ENCODE data around the gene PABPN1.

The PABPN1 gene

DNA sequence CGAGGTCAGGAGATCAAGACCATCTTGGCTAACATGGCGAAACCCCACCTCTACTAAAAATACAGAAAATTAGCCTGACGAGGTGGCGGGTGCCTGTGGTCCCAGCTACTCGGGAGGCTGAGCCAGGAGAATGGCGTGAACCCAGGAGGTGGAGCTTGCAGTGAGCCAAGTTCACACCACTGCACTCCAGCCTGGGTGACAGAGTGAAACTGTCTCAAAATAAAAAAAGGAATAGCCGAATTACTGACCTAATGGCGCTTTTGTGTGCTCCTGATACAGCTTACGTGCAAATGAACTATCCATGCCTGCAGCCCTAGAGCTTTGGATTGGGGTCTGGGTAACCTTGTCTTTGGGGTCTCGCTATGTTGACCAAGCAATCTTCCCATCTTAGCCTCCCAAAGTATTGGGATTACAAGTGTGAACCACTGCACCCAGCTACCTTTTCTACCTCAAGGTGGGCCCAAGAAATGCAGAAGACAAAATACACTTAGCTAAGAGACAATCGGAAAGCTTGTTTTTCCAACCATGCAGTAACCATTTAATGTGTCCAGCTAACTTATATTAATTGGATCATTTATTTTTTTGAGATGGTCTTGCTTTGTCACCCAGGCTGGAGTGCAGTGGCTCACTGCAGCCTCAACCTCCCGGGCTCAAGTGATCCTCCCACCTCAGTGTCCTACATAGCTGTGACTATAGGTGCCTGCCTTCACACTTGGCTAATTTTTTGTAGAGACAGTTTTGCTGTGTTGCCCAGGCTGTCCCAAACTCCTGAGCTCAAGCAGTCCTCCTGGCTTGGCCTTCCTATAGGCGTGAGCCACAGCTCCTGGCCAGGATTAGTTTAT, 5.5 kb downstream of the PABPN1 start:
- no peak for DNase-seq

DNA sequence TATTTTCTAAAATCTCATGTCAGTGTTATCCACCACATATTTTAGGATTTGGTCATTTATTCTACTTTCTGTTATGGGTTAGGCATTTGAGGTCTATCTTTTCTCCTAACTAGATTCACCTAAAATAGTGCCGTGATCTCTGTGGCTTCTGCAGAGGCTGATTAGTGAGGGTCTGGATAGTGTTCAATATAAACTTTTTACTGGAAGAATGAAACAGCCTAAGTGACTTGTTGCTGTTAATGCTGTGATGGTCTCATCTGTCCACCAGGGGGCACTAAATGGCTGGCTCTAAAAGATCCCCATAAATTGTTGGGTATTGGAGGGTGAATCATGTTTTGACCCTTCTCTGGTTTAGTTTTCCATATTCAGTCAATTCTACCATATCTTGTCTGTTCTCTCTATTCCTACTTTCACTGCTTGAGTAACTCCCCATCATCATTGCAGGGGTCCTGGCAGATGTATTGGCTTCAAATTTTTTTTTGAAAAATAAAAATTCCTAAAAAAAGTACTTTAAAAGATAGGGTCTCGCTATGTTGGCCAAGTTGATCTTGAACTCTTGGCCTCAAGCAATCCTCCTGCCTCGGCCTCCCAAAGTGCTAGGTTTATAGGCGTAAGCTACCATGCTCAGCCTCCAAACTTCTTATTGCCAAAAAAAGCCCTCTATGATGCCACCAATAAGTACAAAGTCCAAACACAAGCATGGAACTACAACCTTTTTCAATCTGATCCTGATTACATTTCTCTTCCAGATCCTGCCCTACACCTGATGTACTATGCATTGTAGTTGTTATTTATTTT, 6.9 kb downstream of the PABPN1 start:
- DNase-seq: peak in 1 of 2 experiments; percentile 67

DNA sequence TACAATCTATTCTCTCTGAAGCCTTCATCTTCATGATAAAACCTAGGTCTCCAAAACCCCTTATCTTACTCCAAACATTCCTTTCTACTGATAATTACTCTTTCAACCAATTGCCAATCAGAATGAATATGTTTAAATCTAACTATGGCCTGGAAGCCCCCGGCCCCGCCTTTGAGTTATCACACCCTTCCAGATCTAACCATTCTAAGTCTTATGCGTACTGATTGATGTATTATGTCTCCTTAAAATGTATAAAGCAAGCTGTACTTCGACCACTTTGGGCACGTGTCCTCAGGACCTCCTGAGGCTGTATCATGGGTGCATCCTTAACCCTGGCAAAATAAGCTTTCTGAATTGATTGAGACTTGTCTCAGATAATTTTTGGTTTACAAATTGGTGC, 14.4 kb downstream of the PABPN1 start:
- DNase-seq: no peak

DNA sequence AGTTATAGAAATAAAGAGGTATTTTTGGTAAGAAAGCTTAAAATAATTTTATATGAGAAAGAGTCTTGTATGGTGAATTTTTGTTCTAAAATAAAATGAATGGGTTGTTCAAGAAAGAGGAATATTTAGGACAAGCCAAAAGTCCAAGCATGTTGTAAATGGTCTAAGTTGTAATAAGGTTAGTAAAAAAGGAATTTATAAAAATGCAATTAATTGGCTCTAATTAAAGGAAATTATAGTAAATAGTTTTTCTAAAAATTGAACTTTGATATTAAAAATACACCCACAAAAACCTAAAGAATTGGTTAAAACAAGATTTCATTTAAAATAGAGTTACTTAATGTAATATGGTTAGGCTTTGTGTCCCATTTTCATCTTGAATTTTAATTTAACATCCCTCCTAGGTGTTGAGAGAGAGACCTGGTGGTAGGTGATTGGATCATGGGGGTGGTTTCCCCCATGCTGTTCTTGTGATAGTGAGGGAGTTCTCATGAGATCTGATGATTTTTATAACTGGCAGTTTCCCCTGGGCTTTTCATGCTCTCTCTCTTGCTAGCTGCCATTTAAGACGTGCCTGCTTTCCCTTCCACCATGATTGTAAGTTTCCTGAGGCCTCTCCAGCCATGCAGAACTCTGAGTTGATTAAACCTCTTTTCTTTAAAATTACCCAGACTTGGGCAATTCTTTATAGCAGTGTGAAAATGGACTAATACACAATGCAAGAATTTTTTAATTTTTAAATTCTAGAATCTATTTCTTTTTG, 18.4 kb downstream of the PABPN1 start:
- peak in 1 of 2 experiments; percentile 15 for DNase-seq

DNA sequence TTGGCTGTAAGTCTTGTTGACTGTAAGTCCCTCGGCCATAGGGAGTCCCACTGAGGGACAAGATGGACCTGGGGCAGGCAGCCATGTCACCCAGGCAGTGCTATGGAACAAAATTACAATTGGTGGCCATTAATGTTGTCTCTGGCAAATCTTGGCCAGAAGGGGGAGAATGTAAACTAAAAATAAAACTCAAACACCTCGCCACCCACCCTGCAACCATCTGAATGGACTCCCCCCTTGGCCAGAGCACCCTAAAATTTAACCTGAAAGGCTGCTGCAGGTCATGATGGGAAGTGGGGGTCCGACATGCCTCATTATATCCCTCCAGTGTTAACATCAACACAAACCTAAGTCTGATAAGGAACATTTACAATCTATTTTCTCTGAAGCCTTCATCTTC, 23.2 kb downstream of the PABPN1 start:
- no peak for DNase-seq

DNA sequence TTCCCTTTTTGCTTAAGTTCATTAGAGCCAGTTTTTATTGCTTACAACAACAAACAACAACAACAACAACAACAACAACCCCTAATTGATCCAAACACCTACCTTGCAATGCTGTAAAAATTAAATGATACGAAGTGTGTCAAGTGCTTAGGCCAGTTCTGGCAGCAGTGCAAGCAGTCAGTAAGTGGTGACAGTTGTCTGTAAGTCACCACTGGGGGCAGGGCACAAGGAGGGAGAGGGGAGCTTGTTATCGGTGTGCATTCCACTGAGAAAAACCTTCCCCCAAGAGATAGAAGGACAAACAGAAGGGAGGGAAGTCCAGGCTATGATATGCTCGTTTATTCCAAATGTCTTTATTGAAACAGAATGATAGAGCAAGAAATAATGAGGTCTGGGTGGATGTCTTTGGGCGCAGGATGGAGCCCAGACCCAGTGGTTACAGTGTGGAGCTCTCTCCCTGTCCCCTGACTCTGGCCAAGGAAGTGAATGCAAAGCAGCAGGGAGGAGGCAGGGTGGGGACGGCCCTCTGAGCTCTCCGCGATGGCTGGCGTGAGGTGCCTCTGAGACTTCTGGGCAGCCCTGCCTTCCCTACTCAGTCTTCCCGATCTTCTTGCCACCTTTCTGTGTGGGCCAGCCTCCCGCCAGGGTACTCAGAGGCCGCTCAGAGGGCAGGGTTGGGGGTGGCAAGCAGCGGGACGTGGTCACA, 24.9 kb downstream of the PABPN1 start:
- DNase-seq: no peak

DNA sequence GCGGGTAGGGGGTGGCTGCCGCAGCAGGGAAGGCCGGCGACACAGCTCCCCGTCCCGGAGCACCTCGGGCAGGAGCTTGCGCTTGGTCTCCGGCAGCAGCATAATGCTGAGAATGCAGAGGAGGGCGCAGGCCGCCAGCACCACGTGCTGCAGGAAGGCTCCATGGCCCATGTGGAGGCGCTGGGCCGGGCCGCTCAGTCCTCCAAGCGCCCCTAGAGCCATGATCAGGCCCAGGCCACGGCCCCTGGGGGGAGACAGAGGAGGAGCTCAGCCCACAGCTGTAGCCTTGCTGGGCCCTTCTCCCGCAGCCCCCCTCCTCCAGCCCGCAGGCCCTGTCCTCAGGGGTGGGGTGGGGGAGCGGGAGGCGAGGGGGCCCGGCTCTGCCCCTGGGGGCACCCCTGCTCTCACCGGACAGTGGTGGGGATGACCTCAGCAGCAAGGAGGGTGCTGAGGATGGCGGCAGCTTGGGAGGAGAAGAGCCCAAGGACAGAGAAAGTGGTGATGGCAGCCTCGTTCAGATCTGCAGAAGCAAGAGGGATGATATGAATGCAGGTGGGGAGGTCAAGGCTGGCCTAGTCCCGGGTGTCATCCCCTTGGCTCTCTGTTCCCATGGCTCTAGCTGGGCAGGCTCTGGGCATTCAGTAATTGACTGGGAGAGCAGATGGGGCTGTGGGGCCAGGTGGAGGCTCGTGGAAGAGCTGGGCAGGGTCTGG, 25.6 kb downstream of the PABPN1 start:
- no peak for DNase-seq

DNA sequence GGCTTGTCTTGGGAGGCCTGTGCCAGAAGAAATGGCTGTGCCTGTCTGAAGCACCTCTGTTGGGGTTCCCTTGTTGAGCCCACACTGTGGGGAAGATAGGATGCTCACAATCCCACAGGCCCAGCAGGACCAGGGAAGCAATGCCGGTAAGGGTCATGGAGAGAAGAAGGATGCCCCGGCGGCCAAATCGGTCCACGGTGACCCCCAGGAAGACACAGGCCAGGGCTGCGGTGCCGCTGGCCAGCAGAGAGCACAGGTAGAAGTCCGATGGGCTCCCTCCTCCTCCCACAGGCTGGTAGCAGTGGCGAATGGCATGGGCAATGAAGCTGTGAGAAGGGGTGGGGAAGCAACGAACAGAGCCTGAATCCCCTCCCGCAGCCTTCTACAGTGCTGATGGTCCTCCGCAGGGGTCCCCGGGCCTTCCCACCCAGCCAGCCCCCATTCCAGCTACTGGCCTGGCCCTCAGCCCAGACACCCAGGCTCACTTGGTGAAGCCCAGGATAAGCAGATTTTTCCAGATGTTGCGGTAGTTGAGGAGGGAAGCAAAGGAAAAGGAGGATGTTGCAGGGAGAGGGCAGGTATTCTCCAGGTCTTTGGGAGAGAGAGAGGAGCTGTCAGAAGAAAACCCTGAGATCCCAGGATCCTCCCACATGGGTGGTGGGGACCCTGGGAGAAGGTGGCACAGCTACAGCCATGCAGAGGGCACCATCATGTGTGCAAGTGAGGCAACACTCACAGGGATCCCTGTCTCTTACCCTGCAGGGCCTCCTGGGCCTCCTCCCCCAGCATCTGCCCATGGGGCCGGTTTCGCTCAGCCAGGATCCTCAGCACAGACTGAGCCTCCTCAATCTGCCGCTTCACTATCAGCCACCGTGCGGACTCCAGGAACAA, 26.4 kb downstream of the PABPN1 start:
- no peak for DNase-seq

DNA sequence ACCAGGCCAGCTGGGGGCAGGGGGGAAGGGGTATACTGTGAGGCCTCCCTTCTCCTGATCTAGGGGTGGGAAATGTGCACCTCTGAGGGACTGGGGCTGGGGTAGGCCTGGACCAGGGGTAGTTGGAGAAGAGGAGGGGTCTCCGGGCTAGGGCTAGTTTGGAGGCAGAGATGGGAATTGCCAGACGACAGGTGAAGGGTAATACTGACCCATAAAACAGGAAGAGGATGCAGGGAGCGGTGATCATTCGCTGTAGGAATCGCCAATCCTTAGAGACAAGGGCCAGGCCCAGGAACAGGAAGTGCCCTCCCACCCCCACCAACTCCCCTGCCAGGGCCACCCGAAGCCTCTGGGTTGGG, 27.0 kb downstream of the PABPN1 start:
- DNase-seq: no peak

DNA sequence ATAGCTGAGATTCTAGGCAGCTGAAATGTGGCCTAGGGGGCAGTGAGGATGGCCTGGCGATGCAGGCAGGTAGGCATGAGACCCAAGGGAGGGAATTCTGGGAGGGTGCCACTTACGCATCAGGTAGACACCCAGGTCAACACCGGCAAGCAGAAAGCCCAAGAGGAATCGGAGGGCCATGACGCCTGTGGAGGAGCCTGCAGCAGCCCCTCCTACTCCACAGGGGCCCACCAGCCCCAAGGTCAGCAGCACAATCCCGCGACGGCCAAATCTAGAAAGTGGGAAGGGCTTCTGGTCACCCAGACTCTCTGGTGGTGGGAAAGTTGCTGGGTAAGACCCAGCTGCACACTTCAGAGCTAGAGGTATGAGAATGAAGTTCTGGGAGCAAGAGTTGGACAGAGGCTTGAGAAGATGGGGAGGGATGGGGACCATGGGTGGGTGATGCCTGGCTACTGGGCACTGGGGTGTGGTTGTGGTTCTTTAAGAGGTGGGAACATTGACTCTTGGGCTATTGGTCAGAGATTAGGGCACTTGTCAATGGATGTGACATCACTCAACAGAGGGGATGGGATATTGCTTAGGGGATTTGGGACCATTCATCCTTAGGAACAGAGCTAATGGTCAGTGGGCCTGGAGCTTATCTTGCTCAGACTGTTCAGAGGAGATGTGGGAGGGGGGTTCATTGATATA, 28.0 kb downstream of the PABPN1 start:
- DNase-seq: no peak

DNA sequence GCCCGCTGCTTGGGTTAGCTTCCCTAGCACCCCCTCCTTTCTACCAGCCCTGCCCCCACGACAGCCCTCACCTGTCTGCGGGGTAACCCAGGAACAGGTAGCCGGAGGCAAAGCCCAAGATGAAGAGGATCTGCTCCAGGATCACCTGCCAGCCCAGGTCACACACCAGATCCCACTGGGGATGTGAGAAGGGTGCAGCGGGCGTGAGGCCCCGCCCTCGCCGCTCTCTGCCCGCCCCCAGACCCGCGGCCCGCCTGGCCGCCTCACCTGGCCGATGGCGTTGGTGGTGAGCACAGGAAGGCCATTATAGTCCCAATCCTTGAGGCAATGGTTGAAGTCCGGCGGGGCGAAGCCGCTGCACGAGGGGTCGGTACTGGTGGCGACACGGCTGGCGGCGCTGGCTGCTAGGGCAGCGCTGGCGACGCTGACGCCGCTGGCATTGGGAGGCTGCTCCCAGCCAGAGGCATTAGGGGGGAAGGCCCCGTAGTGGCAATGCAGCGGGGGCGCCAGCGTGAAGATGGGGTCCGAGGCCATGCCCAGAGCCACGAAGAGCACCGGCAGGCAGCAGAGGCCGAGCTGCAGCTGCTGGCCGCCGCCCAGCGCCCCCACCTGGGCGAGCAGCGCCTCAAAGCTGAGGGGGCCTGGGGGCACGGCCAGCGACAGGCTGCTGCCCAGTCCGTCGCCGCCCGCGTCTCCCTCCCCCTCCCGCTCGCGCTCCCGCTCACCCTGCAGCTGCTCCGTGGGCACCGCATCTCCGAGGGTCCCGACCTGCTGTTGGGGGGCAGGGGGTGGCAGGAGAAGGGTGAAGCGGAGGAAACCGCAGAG, 30.6 kb downstream of the PABPN1 start:
- DNase-seq: no peak

DNA sequence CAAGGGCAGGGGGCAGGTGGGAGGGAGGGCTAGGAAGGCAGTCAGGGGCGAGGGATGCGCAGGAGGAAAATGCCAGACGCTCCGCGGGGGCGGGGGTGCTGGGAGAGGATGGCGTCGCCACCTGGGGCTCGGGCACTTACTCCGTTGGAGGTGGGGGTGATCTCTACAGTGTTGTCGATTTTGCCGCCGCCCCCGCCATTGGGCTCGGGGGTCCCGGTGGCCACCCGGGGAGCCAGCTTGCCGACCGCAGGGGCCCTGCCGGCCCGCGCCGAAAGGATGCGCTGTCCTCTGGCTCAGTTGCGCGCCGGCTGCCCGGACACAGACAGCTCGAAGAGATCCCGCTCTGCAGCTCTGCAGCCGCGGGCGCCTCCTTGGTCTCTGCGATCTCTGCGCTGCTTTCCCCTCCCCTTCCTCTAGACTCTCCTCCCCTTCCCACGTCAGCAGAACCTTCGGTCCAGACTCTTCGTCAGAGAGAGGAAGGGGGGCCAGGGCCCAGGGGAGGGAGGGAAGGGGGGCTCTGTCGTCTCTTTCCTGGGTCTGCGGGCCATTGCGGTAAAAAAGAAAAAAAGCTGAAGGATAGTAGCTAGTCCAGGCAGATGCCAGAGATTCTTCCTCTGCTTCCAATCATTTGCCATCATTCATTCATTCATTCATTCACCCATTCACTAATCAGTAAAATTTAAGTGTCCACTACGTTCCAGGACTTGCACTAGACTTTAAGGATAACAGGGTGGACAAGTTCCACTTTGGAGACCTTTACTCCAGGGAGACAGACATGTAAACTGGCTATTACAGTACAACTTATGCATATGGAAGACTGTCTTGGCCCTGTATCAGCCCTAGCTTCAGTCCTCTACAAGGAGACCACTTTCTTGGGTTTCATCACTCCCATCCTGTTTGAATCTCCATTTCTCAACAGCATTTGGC, 31.5 kb downstream of the PABPN1 start, which contains the start of gene SLC22A17:
Gene SLC22A17 (minus strand): TSS at position 382 of the 927 bp plus-strand sequence.
- peak; percentile 46 to 77 for DNase-seq

DNA sequence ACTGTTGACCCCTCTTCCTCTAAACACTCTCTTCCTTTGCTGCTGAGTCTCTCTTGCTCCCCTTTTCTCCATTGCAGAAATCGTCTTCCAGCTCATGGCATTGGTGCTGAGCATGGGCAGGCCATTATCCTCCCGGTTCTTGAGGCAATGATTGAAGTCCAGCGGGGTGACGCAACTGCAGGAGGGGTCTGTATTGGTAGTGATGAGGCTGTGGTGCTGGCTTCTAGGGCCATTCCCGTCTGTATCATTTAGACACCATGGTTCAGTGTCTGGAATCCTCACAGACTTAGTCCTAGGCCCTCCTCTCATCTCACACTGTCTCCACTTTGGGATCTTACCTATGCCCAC, 32.1 kb downstream of the PABPN1 start:
- no peak for DNase-seq

DNA sequence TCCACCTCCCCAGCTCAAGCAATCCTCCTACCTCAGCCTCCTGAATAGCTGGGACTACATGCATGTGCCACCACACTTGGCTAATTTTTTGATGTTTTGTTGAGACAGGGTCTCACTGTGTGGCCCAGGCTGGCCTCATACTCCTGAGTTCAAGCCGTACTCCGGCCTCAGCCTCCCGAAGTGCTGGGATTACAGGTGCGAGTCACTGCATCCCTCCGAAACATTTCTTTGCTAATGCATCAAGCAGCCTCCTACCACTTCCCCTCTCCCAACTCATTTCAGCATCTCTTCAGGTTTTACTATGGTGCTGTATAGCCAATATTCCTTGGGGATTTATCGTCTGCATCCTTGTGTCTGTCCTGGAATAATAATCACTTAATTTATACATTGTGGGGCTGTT, 33.7 kb downstream of the PABPN1 start:
- no peak for DNase-seq

DNA sequence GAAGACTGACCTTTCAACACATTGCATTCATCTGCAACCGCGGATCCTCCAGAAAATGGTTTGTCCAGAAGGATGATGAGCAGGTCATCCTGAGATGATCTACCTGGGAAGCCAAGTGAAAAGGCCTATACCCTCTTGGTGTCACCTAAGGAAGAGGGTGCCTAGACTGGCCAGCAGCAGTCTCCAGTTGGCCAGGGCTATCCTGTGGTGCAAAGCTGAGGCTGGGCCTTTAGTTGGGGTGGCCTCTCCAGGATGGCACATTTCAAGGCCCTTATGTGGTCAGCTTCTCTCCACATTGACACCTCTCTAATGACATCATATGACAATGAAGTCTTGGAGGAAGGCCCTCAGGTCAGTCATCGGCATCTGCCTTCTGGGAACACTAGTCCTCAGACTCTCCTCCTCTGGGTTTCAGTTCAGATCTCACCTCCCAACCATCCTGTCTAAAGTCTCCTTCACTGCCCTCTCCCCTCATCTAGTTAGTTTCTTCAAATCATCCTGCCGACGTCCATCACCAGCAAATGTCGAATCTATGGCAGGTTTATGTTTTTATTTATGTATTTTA, 34.7 kb downstream of the PABPN1 start:
- no peak for DNase-seq

DNA sequence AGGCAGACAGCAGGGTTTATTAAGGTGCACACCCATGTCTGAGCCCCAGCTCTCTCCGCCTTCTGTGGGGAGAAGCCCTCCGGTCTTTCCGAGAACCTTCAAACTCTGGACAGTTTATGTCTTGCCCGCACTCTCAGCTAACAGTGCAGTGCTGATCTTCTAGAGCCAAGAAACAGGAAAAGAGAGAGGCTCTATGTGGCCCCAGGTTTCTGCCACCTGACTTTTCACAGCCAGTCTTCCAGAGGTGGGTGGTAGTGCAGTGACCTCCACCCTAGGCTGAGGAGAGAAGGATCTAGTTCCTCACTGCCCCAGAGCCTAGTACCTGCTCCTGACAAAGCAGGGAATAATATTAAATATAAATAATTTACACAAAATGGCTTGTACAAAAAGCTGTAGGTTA, 35.4 kb downstream of the PABPN1 start:
- DNase-seq: no peak

DNA sequence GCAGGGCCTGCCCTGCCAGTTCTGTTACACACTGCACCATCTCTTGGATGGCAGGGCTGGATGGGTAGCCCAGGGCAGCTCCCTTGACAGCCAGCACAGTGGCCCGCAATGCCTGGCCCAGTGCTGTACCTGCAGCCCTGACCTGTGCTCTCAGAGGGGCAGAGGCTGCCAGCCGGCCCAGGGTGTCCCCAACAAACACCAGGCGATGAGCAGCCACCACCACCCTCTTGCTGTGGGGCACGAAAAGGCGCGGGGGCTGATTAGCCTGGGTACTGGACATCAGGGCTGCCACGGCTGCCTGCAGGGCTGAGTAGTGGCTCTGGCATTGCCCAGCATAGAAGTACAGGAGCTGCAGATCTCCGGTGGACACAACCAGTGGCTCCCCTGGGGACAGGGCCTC, 36.0 kb downstream of the PABPN1 start:
- no peak for DNase-seq

DNA sequence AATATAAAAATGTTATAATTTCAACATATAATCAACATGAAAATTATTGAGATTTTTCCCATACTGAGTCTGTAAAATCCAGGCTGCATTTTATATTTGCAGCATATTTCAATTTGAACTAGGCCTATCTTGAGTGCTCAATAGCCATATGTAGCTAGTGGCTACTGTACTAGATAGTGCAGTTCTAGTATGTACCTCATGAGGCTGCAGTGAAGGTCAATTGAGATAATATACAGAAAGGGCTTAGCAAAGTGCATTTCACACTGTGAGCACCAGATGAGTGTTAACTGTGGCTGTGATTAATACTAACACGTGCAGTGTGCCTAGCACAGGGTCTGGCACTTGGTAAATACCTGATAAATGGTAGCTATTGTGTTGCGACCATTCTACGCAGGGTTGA, 36.8 kb downstream of the PABPN1 start:
- no peak for DNase-seq

All from SW 1271 (cell line).